ENCODE measurements around the gene CEPT1. TPM values are rescaled to one million over a fixed set of nuclear protein-coding genes. Genes with fewer than 3 reads are reported as not detected.

CEPT1 gene
- total RNA-seq, 1 experiment from 2014 or later: 29.3 TPM

DNA sequence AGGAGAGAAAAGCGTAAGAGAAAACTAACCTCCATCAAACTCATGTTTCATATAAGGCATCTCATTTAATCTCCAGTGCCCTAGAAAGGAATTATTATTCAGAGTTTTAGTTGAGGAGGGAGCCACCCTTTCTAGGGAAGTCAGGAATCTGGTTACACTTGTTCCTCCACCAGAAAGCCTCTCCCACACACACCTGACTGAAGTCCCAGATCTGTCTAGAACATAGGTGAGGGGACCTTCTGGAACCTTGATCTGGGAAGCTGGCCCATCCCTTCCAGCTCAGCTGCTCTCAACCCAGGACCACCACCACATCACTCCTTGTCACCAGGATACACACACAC, 62.3 kb downstream of the CEPT1 start (continued):
- TF ChIP-seq PRDM15 (CRISPR knock-in tag; IDR thresholded peaks at IDR 0.05): no peak
- TF ChIP-seq GABPB1 (CRISPR knock-in tag; IDR thresholded peaks at IDR 0.05): no peak
- no peak for TF ChIP-seq ZNF219 (CRISPR knock-in tag; IDR thresholded peaks at IDR 0.05; ENCODE audit: borderline replicate concordance)
- no peak for TF ChIP-seq ZNF416 (CRISPR knock-in tag; IDR thresholded peaks at IDR 0.05)
- no peak for TF ChIP-seq ERG (CRISPR knock-in tag; IDR thresholded peaks at IDR 0.05)

- Mint-ChIP-seq H3K4me3 (peak overlapping the region; percentile 27), H3K36me3 (no peaks in the 10 kb centered on the region), H3K27ac (no peak overlapping the region), H3K4me1 (peaks cover 20% of the 10 kb centered on the region), H3K27me3 (ENCODE audit: low read depth) (peaks cover 55% of the 10 kb centered on the region), H3K9me3 (no peaks in the 10 kb centered on the region)
- TF ChIP-seq, protein P1, sequence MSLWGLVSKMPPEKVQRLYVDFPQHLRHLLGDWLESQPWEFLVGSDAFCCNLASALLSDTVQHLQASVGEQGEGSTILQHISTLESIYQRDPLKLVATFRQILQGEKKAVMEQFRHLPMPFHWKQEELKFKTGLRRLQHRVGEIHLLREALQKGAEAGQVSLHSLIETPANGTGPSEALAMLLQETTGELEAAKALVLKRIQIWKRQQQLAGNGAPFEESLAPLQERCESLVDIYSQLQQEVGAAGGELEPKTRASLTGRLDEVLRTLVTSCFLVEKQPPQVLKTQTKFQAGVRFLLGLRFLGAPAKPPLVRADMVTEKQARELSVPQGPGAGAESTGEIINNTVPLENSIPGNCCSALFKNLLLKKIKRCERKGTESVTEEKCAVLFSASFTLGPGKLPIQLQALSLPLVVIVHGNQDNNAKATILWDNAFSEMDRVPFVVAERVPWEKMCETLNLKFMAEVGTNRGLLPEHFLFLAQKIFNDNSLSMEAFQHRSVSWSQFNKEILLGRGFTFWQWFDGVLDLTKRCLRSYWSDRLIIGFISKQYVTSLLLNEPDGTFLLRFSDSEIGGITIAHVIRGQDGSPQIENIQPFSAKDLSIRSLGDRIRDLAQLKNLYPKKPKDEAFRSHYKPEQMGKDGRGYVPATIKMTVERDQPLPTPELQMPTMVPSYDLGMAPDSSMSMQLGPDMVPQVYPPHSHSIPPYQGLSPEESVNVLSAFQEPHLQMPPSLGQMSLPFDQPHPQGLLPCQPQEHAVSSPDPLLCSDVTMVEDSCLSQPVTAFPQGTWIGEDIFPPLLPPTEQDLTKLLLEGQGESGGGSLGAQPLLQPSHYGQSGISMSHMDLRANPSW (CRISPR knock-in tag; conservative IDR thresholded peaks at IDR 0.05; ENCODE audit: low read depth): no peak
- TF ChIP-seq CBFB (CRISPR knock-in tag; IDR thresholded peaks at IDR 0.05; ENCODE audit: low read depth): no peak
- TF ChIP-seq RORB (CRISPR knock-in tag; IDR thresholded peaks at IDR 0.05): no peak
- TF ChIP-seq FOXP4 (CRISPR knock-in tag; IDR thresholded peaks at IDR 0.05): no peak
- TF ChIP-seq RELA (CRISPR knock-in tag; IDR thresholded peaks at IDR 0.05; ENCODE audit: borderline replicate concordance): no peak
- TF ChIP-seq EMX1 (CRISPR knock-in tag; IDR thresholded peaks at IDR 0.05): no peak
- TF ChIP-seq PRDM15 (CRISPR knock-in tag; IDR thresholded peaks at IDR 0.05): no peak
- TF ChIP-seq ETV6 (CRISPR knock-in tag; IDR thresholded peaks at IDR 0.05): no peak
- DNase-seq (ENCODE audit: low spot score) (no peak), ATAC-seq (peak; percentile 45)
- ChIA-PET CTCF (interaction anchor here (0.7 to 1.1 kb wide), 2 partner anchors 10 to 20 kb away, joined by 4 to 5 read pairs; no protein-coding TSS in a partner anchor), POLR2A (no interaction called here)
Observed at GRCh38 chr1:111202707-111203623, 62.9 kb downstream of the CEPT1 start.
